Measurements from ENCODE around the gene ACO1.

DNA sequence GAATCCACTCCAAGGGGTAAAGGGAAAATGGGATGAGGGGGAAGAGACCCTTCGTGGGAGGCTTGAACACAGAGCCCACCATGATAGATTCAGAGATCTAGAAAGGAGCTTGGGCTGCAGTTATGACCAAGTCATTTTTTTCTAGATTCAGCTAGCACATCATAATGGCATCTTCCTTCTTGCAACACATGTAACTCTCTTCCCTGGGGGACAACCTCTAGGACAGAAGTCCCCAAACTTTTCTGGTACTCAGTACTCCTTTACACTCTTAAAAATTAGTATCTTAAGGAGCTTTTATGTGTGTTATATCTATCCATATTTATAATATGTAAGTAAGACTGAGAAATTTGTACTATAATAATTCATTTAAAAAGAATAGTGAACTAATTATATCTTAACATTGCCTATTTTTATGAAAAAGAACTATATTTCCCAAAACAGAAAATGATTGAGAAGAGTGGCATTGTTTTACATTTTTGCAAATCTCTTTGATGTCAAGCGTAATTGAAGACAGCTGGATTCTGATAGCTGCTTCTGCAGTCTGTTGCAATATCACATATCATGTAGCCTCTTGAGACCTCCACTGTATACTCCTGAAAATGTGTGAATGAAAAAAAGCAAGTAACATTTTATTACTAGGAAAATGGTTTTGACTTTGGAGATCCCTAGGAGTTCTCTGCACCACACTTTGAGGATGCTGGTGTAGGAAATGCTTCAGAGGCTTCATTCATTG, 875 bp downstream of the ACO1 start:
- no peak for TF ChIP-seq CTCF (IDR thresholded peaks at IDR 0.05; ENCODE audit: poor library complexity, severe bottlenecking)
- TF ChIP-seq EZH2 (IDR thresholded peaks at IDR 0.05; ENCODE audit: borderline replicate concordance, insufficient read depth, low read length, poor library complexity, severe bottlenecking), result no peak
- TF ChIP-seq POLR2AphosphoS5 (IDR thresholded peaks at IDR 0.05), result no peak

Data from neural cell (in vitro differentiated cells).